Measurements from ENCODE around the gene CLEC17A. TPM values are rescaled to one million over a fixed set of nuclear protein-coding genes. Genes with fewer than 3 reads are reported as not detected.

The CLEC17A gene
- total RNA-seq, 4 donors from 2014 or later: not detected

DNA sequence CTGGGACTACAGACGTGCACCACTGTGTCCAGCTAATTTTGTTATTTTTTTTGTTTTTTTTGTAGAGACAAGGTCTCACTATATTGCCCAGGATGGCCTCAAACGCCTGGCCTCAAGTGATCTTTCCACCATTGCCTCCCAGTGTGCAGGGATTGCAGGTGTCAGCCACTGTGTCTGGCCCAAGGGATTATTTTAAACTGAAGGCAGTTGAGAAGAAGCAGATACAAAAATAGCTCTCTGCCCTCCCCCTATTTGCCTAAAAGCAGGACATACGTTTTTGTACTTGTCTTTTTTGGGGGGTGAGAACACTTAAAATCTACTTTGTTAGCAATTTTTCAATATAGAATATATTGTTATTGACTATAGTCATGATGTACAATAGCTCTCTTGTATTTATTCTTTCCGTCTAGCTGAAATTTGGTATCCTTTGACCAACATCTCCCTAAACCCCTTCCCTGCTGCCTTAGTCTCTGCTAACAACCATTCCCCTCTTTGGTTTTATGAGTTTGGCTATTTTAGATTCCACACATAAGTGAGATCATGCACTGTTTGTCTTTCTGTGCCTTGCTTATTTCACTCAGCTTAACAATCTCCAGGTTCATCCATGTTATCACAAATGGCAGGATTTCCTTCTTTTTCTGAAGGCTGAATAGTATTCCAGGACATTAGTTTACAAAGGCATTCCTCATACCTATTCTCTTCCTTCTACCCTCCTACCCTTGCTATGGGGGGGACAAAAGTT, 56.8 kb downstream of the CLEC17A start:
- peaks cover 0 to 21% (median 0%) of the 10 kb centered on the region in 3 donors for H3K9me3 ChIP-seq
- H3K27me3 ChIP-seq: peaks cover 32% of the 10 kb centered on the region
- no peak overlapping the region for H3K4me3 ChIP-seq
- no peaks in the 10 kb centered on the region for H3K4me1 ChIP-seq
- TF ChIP-seq POLR2AphosphoS5 (IDR thresholded peaks at IDR 0.05) (no peak), EP300 (IDR thresholded peaks at IDR 0.05) (no peak), POLR2A (IDR thresholded peaks at IDR 0.05) (no peak)
- 36 to 44% methylated on average over 3 to 4 of the region's 4 CpGs for WGBS, 2 donors (ENCODE audit: low coverage in 1 of 2)
- no peak for ATAC-seq
- H3K36me3 ChIP-seq: no peaks in the 10 kb centered on the region
- H3K27ac ChIP-seq: no peak overlapping the region

DNA sequence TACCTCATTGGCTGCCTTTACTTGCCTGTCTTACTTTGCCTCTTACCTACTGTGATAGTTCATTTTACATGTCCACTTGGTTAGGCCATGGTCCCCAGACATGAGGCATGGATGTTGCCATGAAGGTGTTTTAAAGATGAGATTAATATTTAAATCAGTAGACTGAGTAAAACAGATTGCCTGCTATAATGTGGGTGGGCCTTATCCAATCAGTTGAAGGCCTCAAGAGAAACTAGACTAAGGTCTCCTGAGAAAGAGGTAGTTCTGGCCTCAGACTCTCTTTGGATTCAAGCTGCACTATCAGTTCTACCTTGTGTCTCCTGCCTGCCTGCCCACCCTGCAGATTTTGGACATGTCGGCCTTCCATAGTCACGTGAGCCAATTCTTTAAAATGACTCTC, 65.6 kb downstream of the CLEC17A start:
- H3K4me1 ChIP-seq: no peaks in the 10 kb centered on the region
- H3K9me3 ChIP-seq: peaks cover 0 to 2% (median 0%) of the 10 kb centered on the region in 3 donors
- no peak for TF ChIP-seq EP300 (IDR thresholded peaks at IDR 0.05)
- TF ChIP-seq POLR2A (IDR thresholded peaks at IDR 0.05): no peak
- no peak for TF ChIP-seq POLR2AphosphoS5 (IDR thresholded peaks at IDR 0.05)
- TF ChIP-seq, protein P1, sequence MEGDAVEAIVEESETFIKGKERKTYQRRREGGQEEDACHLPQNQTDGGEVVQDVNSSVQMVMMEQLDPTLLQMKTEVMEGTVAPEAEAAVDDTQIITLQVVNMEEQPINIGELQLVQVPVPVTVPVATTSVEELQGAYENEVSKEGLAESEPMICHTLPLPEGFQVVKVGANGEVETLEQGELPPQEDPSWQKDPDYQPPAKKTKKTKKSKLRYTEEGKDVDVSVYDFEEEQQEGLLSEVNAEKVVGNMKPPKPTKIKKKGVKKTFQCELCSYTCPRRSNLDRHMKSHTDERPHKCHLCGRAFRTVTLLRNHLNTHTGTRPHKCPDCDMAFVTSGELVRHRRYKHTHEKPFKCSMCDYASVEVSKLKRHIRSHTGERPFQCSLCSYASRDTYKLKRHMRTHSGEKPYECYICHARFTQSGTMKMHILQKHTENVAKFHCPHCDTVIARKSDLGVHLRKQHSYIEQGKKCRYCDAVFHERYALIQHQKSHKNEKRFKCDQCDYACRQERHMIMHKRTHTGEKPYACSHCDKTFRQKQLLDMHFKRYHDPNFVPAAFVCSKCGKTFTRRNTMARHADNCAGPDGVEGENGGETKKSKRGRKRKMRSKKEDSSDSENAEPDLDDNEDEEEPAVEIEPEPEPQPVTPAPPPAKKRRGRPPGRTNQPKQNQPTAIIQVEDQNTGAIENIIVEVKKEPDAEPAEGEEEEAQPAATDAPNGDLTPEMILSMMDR (IDR thresholded peaks at IDR 0.05): no peak
- H3K27me3 ChIP-seq: peaks cover 34% of the 10 kb centered on the region
- no peak for ATAC-seq
- no peak overlapping the region for H3K27ac ChIP-seq
- WGBS, 2 donors (ENCODE audit: low coverage in 1 of 2): 93 to 100% methylated on average over 2 of the region's 2 CpGs
- H3K36me3 ChIP-seq: no peaks in the 10 kb centered on the region
- H3K4me3 ChIP-seq: no peak overlapping the region

GRCh38 chr19:14649020-14649419, 66.1 kb downstream of the CLEC17A start:
- H3K27ac ChIP-seq: no peak overlapping the region

DNA sequence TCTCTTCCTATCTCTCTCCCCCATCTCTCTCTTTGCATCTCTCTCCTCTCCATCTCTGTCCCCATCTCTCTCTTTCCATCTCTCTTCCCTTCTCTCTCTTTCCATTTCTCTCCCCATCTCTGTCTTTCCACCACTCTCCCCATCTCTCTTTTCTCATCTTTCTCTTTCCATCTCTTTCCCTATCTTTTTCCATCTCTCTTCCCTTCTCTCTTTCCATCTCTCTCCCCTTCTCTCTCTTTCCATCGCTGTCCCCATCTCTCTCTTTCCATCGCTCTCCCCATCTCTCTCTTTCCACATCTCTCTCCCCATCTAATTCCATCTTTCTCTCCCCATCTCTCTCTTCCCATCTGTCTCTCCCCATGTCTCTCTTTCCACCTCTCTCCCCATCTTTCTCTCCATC, 67.3 kb downstream of the CLEC17A start:
- Histone ChIP-seq H3K4me1 (no peaks in the 10 kb centered on the region), H3K4me3 (no peak overlapping the region), H3K9me3 (no peaks in the 10 kb centered on the region), H3K36me3 (no peaks in the 10 kb centered on the region), H3K27ac (no peak overlapping the region), H3K27me3 (peaks cover 21% of the 10 kb centered on the region)
- WGBS, 2 donors (ENCODE audit: low coverage in 1 of 2): 60 to 81% methylated on average over 2 of the region's 2 CpGs
- TF ChIP-seq, protein P1 (IDR thresholded peaks at IDR 0.05): no peak
- TF ChIP-seq POLR2A (IDR thresholded peaks at IDR 0.05): no peak
- no peak for ATAC-seq

More at GRCh38 chr19:14649020-14649419, 66.1 kb downstream of the CLEC17A start:
- H3K27me3 ChIP-seq: peaks cover 29% of the 10 kb centered on the region
- TF ChIP-seq EP300 (IDR thresholded peaks at IDR 0.05) (no peak), POLR2A (IDR thresholded peaks at IDR 0.05) (no peak), POLR2AphosphoS5 (IDR thresholded peaks at IDR 0.05) (no peak)
- TF ChIP-seq, protein P1 (IDR thresholded peaks at IDR 0.05): no peak
- no peak overlapping the region for H3K4me3 ChIP-seq
- no peaks in the 10 kb centered on the region for H3K4me1 ChIP-seq
- H3K36me3 ChIP-seq: no peaks in the 10 kb centered on the region
- ATAC-seq: no peak
- H3K9me3 ChIP-seq: no peaks in the 10 kb centered on the region
- WGBS, 2 donors (ENCODE audit: low coverage in 1 of 2): 67 to 68% methylated on average over 3 to 4 of the region's 4 CpGs

DNA sequence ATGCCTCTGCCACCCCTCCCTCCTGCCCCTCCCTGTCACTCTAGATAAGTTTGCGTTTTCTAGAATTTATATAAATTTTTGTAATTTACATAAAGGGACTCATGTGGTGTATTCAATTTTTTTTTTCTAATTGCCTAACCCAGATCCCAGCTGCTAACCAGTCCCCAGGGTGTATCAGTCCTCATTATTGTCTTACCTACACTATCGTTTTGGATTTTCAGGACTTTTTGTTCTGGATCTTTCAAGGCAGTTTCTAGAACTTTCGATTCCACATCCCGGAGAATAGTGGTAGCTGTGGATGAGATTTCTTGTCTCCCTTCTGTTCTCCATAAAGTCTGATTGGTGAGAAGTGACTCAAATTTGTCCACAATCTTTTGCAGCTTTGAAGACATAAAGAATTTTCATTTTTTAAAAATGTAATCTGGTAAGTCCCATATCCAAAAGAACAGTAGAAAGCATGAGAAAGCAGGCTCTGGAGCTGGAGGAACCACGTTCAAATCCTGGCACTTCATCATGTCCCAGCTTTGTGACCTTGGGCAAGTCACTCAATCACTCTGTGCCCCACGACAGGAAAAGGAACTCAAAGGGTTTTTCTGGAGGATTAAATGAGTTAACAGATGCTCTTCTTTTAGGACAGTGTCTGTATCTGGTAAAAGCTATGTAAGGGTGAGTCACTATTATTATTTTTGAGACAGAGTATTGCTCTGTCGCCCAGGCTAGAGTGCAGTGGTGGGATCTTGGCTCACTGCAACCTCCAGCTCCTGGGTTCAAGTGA, 72.1 kb downstream of the CLEC17A start:
- H3K27me3 ChIP-seq: peaks cover 42% of the 10 kb centered on the region
- no peak for ATAC-seq
- TF ChIP-seq, protein P1 (IDR thresholded peaks at IDR 0.05): no peak
- TF ChIP-seq POLR2A (IDR thresholded peaks at IDR 0.05): no peak
- no peak for TF ChIP-seq EP300 (IDR thresholded peaks at IDR 0.05)
- TF ChIP-seq POLR2AphosphoS5 (IDR thresholded peaks at IDR 0.05): no peak
- H3K9me3 ChIP-seq: no peaks in the 10 kb centered on the region
- no peak overlapping the region for H3K4me3 ChIP-seq
- no peak overlapping the region for H3K27ac ChIP-seq
- H3K36me3 ChIP-seq: no peaks in the 10 kb centered on the region
- H3K4me1 ChIP-seq: no peaks in the 10 kb centered on the region
- 57 to 63% methylated on average over 3 to 7 of the region's 7 CpGs for WGBS, 2 donors (ENCODE audit: low coverage in 1 of 2)
